ENCODE data around the gene MGLL.

The MGLL gene

DNA sequence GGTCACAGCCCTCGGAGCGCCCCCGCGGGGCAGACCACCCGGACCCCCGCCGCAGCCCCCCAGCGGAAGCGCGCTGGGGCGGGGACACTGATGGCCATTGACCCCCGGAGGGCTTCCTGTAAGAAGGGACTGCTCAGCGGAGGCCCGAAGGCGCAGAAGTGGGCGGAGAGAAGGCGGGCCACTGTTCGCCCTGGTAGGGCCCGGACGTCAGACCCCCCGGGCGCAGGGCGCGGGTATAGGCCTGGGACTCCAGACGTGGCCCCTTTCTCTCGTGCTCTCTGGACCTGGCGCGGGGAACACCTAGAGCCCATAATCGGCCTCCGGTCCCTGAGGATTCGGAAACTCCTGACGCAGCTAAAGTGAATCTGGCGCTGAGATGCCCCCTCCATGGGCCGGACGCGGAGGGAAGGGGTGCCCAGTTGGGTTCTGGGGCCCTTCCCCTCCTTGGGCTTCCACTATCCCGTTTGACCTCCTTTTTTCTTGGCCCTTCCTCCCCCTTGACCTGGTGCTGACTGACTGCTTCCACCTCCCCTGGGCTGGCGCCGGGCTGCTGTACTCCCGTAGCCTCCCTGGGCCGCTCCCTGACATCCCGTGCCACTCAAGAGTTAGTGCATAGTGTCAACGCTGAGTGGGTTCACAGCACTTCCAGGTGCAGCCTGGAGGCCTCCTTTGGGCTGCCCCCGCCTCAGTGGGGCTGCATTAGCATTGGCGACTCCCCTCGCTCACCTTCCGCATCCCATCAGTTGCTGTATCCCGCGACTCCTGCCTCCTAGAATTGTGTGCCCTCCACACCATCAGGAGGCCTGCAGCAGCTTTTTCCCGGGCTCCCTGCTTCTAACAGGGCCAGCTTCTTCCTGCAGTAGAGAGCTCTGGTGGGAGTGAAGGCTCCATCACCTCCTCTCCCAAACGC is 148.9 kb downstream of the MGLL start:
- no peak for TF ChIP-seq CTCF (IDR thresholded peaks at IDR 0.05)
- Histone ChIP-seq H2AFZ (peak overlapping the region; percentile 76), H3K9me3 (ENCODE audit: control insufficient read depth, low read length) (no peaks in the 10 kb centered on the region), H3K27ac (no peak overlapping the region), H3K36me3 (ENCODE audit: control insufficient read depth, insufficient read depth, low read length) (no peaks in the 10 kb centered on the region), H3K9ac (no peak overlapping the region), H3K79me2 (no peaks in the 10 kb centered on the region), H3K4me1 (peaks cover 3% of the 10 kb centered on the region), H3K27me3 (ENCODE audit: control insufficient read depth, insufficient read depth, low read length) (no peaks in the 10 kb centered on the region), H3K4me3 (ENCODE audit: low read depth, low read length) (peak overlapping the region; percentile 42), H3K4me2 (ENCODE audit: low read length) (peak overlapping the region; percentile 50)

DNA sequence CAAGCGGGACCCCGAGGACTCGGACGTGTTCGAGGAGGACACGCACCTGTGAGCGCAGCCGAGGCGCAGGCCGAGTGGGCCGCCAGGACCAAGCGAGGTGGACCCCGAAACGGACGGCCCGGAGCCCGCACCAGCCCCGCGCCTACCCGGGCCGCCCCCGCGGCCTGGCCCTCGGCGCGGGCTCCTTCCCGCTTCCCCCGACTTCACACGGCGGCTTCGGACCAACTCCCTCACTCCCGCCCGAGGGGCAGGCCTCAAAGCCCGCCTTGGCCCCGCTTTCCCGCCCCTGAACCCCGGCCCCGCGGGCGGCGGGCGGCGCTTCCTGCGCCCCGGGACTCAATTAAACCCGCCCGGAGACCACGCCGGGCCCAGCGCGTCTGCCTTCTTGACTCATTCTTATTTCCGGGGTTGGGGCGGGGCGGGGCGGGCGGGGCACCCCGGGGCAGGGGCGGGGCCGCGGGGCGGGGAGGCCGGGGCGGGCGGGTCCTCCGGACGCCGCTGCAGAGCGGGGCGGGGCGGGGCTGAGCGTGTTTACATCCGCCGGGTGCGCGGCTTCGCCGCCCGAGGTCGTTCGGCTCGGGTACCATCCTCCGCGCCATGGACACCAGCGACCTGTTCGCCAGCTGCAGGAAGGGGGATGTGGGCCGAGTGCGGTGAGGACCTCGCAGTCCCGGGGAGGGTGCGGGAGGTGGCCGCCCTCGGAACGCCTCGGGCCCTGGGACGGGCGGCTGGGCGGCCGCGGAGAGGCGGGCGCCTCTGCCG is 149.7 kb downstream of the MGLL start, which contains the start of gene ABTB1:
Gene ABTB1, plus strand, starts transcription at position 524 of the 762 bp plus-strand sequence. Its CDS starts 74 bp downstream, at position 598.
- Histone ChIP-seq H3K4me1 (peaks cover 3% of the 10 kb centered on the region), H3K9ac (peak within 1 kb of the TSS; percentile 67), H3K36me3 (ENCODE audit: control insufficient read depth, insufficient read depth, low read length) (no peaks in the 10 kb centered on the region), H3K9me3 (ENCODE audit: control insufficient read depth, low read length) (no peaks in the 10 kb centered on the region), H3K4me3 (ENCODE audit: low read depth, low read length) (peak within 1 kb of the TSS; percentile 62), H3K27ac (peak within 1 kb of the TSS; percentile 51), H3K79me2 (no peaks in the 10 kb centered on the region), H3K4me2 (ENCODE audit: low read length) (peak within 1 kb of the TSS; percentile 87), H2AFZ (peak within 1 kb of the TSS; percentile 99), H3K27me3 (ENCODE audit: control insufficient read depth, insufficient read depth, low read length) (no peaks in the 10 kb centered on the region)
- no peak for TF ChIP-seq CTCF (IDR thresholded peaks at IDR 0.05)

GRCh38 chr3:127671523-127672428 is 150.5 kb downstream of the MGLL start:
- Histone ChIP-seq H2AFZ (peak overlapping the region; percentile 99), H3K36me3 (ENCODE audit: control insufficient read depth, insufficient read depth, low read length) (no peaks in the 10 kb centered on the region), H3K4me1 (peaks cover 3% of the 10 kb centered on the region), H3K9ac (peak overlapping the region; percentile 67), H3K4me2 (ENCODE audit: low read length) (peak overlapping the region; percentile 87), H3K79me2 (no peaks in the 10 kb centered on the region), H3K27me3 (ENCODE audit: control insufficient read depth, insufficient read depth, low read length) (no peaks in the 10 kb centered on the region), H3K27ac (peak overlapping the region; percentile 51), H3K4me3 (ENCODE audit: low read depth, low read length) (peak overlapping the region; percentile 62), H3K9me3 (ENCODE audit: control insufficient read depth, low read length) (no peaks in the 10 kb centered on the region)
- TF ChIP-seq CTCF (IDR thresholded peaks at IDR 0.05) = no peak

DNA sequence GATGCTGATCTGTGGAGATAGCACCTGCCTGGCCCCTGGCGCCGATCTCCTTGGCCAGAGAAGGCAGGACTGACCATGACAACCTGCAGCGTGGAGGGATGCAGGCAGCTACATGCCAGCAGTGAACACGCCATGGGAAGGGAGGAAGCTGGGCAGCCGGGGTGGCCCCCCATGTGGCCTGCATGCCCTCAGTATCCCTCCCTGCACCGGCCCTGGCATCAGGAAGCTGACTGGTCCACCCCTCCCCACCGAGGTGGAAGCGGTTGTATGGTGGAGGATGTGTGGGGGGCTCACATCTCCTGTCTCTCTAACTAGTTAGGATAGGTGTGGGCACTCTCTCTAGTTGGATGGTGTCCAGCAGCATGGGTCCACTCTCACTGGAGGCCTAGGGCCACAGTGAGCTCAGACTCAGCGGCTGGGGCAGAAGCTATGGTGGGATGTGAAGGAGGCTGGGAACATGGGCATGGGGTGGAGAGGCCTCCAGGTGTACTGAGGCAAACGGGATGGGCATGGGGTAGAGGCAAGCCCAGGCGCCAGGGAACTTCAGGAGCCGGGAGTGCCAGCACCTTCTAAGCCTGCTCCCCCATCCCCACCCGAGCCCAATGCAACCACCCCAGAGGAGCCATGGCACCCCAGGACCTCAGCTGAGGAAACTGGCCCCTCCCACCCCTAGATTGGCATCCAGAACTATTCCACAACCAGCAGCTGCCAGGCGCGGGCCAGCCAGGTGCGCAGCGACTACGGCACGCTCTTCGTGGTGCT is 151.4 kb downstream of the MGLL start:
- no peaks in the 10 kb centered on the region for H3K9me3 ChIP-seq (ENCODE audit: control insufficient read depth, low read length)
- no peak overlapping the region for H3K4me2 ChIP-seq (ENCODE audit: low read length)
- TF ChIP-seq CTCF (IDR thresholded peaks at IDR 0.05) = no peak
- no peaks in the 10 kb centered on the region for H3K79me2 ChIP-seq
- no peak overlapping the region for H3K9ac ChIP-seq
- no peaks in the 10 kb centered on the region for H3K36me3 ChIP-seq (ENCODE audit: control insufficient read depth, insufficient read depth, low read length)
- H3K27me3 ChIP-seq (ENCODE audit: control insufficient read depth, insufficient read depth, low read length) = no peaks in the 10 kb centered on the region
- H3K4me3 ChIP-seq (ENCODE audit: low read depth, low read length) = no peak overlapping the region
- no peak overlapping the region for H2AFZ ChIP-seq
- peaks cover 3% of the 10 kb centered on the region for H3K4me1 ChIP-seq
- no peak overlapping the region for H3K27ac ChIP-seq
